Measurements from ENCODE around the gene HCRT. TPM values are rescaled to one million over a fixed set of nuclear protein-coding genes. Genes with fewer than 3 reads are reported as not detected.

The HCRT gene
- polyA plus RNA-seq, 2 of the 4 experiments (the other 2 are of a cell fraction): 0.18 TPM; not detected in 1

DNA sequence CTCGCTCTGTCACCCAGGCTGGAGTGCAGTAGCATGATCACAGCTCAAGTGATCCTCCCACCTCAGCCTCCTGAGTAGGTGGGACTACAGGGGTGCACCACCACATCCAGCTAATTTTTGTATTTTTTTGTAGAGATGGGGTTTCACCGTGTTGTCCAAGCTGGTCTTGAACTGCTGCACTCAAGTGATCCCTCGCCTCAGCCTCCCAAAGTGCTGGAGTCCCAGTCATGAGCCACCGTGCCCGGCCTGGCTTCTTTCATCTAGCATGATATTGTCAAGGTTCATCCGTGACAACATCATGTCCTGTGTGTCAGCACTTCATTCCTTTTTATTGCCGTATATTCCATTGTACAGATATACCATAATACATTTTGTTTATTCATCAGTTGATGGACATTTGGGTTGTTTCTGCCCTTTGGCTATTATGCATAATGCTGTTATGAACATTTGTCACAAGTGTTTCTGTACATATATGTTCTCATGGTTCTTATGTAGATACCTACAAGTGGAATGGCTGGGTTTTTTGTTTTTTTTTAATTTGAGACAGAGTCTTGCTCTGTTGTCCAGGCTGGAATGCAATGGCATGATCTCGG, 12.4 kb upstream of the HCRT start:
- ATAC-seq: no peak

DNA sequence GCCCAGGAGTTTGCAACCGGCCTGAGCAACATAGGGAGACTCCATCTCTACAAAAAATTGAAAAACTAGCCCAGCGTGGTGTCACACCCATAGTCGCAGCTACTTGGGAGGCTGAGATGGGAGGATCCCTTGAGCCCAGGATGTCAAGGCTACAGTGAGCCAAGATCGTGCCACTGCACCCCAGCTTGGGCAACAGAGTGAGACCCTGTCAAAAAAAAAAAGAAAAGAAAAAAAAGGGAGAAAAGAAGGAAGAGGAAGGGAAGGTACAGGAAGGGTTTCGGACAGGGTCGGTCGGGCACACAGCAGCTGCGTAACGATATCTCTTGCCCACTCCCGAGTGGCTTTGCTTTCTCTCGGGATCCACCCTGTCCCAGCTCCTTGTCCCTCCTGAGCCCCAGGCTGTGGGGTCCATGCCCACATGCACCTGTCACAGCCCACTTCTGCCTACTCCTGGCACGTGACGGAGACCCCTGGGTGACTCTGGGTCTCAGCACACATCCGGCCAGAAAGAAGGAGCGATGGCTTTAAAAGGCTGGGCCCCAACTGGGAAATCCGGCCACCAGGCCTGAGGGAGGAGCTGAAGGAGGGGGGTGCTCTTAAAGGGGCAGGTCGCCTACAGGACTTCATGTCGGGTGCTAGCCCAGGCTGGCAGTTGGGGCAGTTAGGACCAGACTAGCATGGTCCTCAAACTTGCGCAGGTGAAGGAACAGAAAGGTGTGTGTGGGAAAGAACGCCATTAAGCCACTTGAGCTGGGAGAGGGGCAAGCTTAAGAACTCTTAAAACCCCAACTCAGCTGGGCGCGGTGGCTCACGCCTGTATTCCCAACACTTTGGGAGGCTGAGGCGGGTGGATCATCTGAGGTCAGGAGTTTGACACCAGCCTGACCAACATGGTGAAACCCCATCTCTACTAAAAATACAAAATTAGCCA, 9.0 kb upstream of the HCRT start, which contains the start of gene GHDC:
Gene GHDC, minus strand, starts transcription at position 526 of the 931 bp plus-strand sequence. CDS start 913 bp downstream, outside the sequence.
- peak within 1 kb of the TSS; percentile 79 for H3K4me3 ChIP-seq
- TF ChIP-seq ZFP36 (IDR thresholded peaks at IDR 0.05; ENCODE audit: borderline replicate concordance, partially characterized antibody) (no peak), PHF8 (IDR thresholded peaks at IDR 0.05; ENCODE audit: borderline replicate concordance, low read depth) (no peak), POLR2A (IDR thresholded peaks at IDR 0.05; ENCODE audit: low read length) (peak; percentile 56), JUN (IDR thresholded peaks at IDR 0.05) (peak in 1 of 2 experiments; percentile 55; a peak in 1 of 5 replicates), FOXS1 (CRISPR knock-in tag; IDR thresholded peaks at IDR 0.05) (no peak), USF2 (IDR thresholded peaks at IDR 0.05) (peak; percentile 61)
- TF ChIP-seq, protein P1, sequence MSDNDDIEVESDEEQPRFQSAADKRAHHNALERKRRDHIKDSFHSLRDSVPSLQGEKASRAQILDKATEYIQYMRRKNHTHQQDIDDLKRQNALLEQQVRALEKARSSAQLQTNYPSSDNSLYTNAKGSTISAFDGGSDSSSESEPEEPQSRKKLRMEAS (IDR thresholded peaks at IDR 0.05): peak; percentile 95
- TF ChIP-seq, protein P2, sequence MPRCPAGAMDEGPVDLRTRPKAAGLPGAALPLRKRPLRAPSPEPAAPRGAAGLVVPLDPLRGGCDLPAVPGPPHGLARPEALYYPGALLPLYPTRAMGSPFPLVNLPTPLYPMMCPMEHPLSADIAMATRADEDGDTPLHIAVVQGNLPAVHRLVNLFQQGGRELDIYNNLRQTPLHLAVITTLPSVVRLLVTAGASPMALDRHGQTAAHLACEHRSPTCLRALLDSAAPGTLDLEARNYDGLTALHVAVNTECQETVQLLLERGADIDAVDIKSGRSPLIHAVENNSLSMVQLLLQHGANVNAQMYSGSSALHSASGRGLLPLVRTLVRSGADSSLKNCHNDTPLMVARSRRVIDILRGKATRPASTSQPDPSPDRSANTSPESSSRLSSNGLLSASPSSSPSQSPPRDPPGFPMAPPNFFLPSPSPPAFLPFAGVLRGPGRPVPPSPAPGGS (IDR thresholded peaks at IDR 0.05): 0 out of 3 replicates have a peak, but pooled peaks have one; percentile 23
- H3K4me1 ChIP-seq: peaks cover 8% of the 10 kb centered on the region; the same call in 2 of the 3 replicates
- FAIRE-seq: peak; percentile 61
- no peaks in the 10 kb centered on the region for H3K9me3 ChIP-seq
- WGBS (ENCODE audit: missing lambda C conversion rate): 20% methylated on average over 24 of the region's 24 CpGs
- H3K4me2 ChIP-seq: peak within 1 kb of the TSS; percentile 88
- peak; percentile 97 for ATAC-seq
- peak within 1 kb of the TSS; percentile 91 to 94 for H3K27ac ChIP-seq
- ChIA-PET POLR2A (interaction anchor here (0.6 kb wide), 1 partner anchor 186 kb away, joined by 3 read pairs; no protein-coding TSS in a partner anchor), CTCF (interaction anchor here (0.6 to 6.7 kb wide), 16 partner anchors 8 to 331 kb away, joined by 3 to 76 read pairs (median 4); partner anchors contain the start of genes HCRT, KCNH4 and STAT5A)
- DNase-seq (ENCODE audit: low read depth in 1 of 2, low spot score in 1 of 2): peak; percentile 83 to 92

More for the DNA sequence above, 12.4 kb upstream of the HCRT start:
- Histone ChIP-seq H3K4me3 (no peak overlapping the region), H3K27ac (no peak overlapping the region), H3K4me1 (peaks cover 22% of the 10 kb centered on the region), H3K9me3 (no peaks in the 10 kb centered on the region), H3K4me2 (no peak overlapping the region)
- CTCF ChIA-PET: interaction anchor here (1.0 to 6.7 kb wide), 2 partner anchors 15 to 79 kb away, joined by 5 to 76 read pairs; partner anchors contain the start of genes HCRT and KCNH4
- DNase-seq (ENCODE audit: low read depth in 1 of 2, low spot score in 1 of 2) (no peak), FAIRE-seq (no peak)
- POLR2A ChIA-PET: no interaction called here
- TF ChIP-seq FOSB (CRISPR knock-in tag; IDR thresholded peaks at IDR 0.05): no peak
- TF ChIP-seq NR3C1 (IDR thresholded peaks at IDR 0.05): no peak
- TF ChIP-seq, protein P3, sequence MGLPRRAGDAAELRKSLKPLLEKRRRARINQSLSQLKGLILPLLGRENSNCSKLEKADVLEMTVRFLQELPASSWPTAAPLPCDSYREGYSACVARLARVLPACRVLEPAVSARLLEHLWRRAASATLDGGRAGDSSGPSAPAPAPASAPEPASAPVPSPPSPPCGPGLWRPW (IDR thresholded peaks at IDR 0.05): no peak
- TF ChIP-seq CEBPB (IDR thresholded peaks at IDR 0.05): no peak
- TF ChIP-seq, protein P1 (IDR thresholded peaks at IDR 0.05): no peak
- TF ChIP-seq JUN (IDR thresholded peaks at IDR 0.05): no peak
- TF ChIP-seq FOSL2 (IDR thresholded peaks at IDR 0.05): no peak
- no peak for TF ChIP-seq FOSL2 (CRISPR knock-in tag; IDR thresholded peaks at IDR 0.05)
- no peak for TF ChIP-seq USF2 (IDR thresholded peaks at IDR 0.05)
- TF ChIP-seq, protein P4, sequence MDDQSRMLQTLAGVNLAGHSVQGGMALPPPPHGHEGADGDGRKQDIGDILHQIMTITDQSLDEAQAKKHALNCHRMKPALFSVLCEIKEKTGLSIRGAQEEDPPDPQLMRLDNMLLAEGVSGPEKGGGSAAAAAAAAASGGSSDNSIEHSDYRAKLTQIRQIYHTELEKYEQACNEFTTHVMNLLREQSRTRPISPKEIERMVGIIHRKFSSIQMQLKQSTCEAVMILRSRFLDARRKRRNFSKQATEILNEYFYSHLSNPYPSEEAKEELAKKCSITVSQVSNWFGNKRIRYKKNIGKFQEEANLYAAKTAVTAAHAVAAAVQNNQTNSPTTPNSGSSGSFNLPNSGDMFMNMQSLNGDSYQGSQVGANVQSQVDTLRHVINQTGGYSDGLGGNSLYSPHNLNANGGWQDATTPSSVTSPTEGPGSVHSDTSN (IDR thresholded peaks at IDR 0.05): no peak
- no peak for TF ChIP-seq CBX2 (IDR thresholded peaks at IDR 0.05; ENCODE audit: borderline replicate concordance, low read depth)
- TF ChIP-seq HMGXB4 (CRISPR knock-in tag; IDR thresholded peaks at IDR 0.05; ENCODE audit: borderline replicate concordance): no peak
- TF ChIP-seq SREBF2 (IDR thresholded peaks at IDR 0.05): no peak
- TF ChIP-seq ESRRA (IDR thresholded peaks at IDR 0.05; ENCODE audit: borderline replicate concordance, low read length): no peak
- TF ChIP-seq NFE2L2 (conservative IDR thresholded peaks at IDR 0.05; ENCODE audit: low read length): no peak
- no peak for TF ChIP-seq FOXS1 (CRISPR knock-in tag; IDR thresholded peaks at IDR 0.05)
- TF ChIP-seq POLR2AphosphoS2 (conservative IDR thresholded peaks at IDR 0.05; ENCODE audit: low read length): no peak
- no peak for TF ChIP-seq HDAC2 (IDR thresholded peaks at IDR 0.05)
- TF ChIP-seq HOXB5 (CRISPR knock-in tag; IDR thresholded peaks at IDR 0.05): no peak
- whole genome bisulfite sequencing (ENCODE audit: missing lambda C conversion rate): 94% methylated on average over 8 of the region's 8 CpGs

Data from A549 (cell line).